Activated CD4-positive, alpha-beta T cell treated with anti-CD3 and anti-CD28 coated beads, Interleukin-2, amount 50 U/mL, for 48 hours (primary cell): ENCODE measurements around the gene ZDHHC19.
"Not testable (repeated sequence)": the region's sequence is repeated elsewhere in the genome, so short reads cannot be mapped to it uniquely, and the experiment has no call there.

Experiments
- DNase-seq, 2 experiments: peaks; one replicate each; pipeline ENCODE4 v3.0.0-alpha.2; 2020

ZDHHC19 gene

GRCh38 chr3:196225086-196225485 lies 13.9 kb upstream of the ZDHHC19 start:
- no peak for DNase-seq

- DNase-seq = no peak
Observed at GRCh38 chr3:196222876-196223595, 11.8 kb upstream of the ZDHHC19 start.

- no peak for DNase-seq
Observed at GRCh38 chr3:196220991-196221390, 9.8 kb upstream of the ZDHHC19 start.

GRCh38 chr3:196220587-196220986 lies 9.4 kb upstream of the ZDHHC19 start:
- no peak for DNase-seq

GRCh38 chr3:196219970-196220311 lies 8.7 kb upstream of the ZDHHC19 start:
- no peak for DNase-seq

- peak; percentile 53 to 71 for DNase-seq
Observed at GRCh38 chr3:196219194-196219969, 8.2 kb upstream of the ZDHHC19 start.

GRCh38 chr3:196218155-196218712 lies 7.0 kb upstream of the ZDHHC19 start:
- DNase-seq = no peak

- DNase-seq = no peak
Observed at GRCh38 chr3:196217307-196218154, 6.3 kb upstream of the ZDHHC19 start.

- DNase-seq = no peak
Observed at GRCh38 chr3:196216681-196217211, 5.5 kb upstream of the ZDHHC19 start.

- DNase-seq = no peak
Observed at GRCh38 chr3:196216089-196216564, 4.9 kb upstream of the ZDHHC19 start, which contains the start of gene SLC51A. Gene SLC51A, plus strand, starts transcription at chr3:196216534. Its CDS starts 179 bp downstream, at chr3:196216713.

- DNase-seq = no peak
Observed at GRCh38 chr3:196215493-196216020, 4.4 kb upstream of the ZDHHC19 start.

- no peak for DNase-seq
Observed at GRCh38 chr3:196214783-196215441, 3.7 kb upstream of the ZDHHC19 start.

GRCh38 chr3:196209944-196210672 lies 1.1 kb downstream of the ZDHHC19 start:
- DNase-seq = not testable (repeated sequence)

- DNase-seq = no peak
Observed at GRCh38 chr3:196208942-196209695, 2.1 kb downstream of the ZDHHC19 start.

- peak; percentile 63 to 66 for DNase-seq
Observed at GRCh38 chr3:196207833-196208607, 3.2 kb downstream of the ZDHHC19 start.

GRCh38 chr3:196207159-196207832 lies 3.9 kb downstream of the ZDHHC19 start:
- no peak for DNase-seq

- not testable (repeated sequence) for DNase-seq
Observed at GRCh38 chr3:196205442-196206205, 5.6 kb downstream of the ZDHHC19 start.

GRCh38 chr3:196203846-196204245 lies 7.4 kb downstream of the ZDHHC19 start:
- no peak for DNase-seq
